ENCODE results near the gene AKAP13. TPM values are rescaled to one million over a fixed set of nuclear protein-coding genes. Genes with fewer than 3 reads are reported as not detected.

AKAP13 gene
- polyA plus RNA-seq, 3 donors: 79.6 to 92.8 (median 87.3) TPM

- DNase-seq (ENCODE audit: low read depth in 3 of 3, low spot score in 2 of 3): no peak
Measured at GRCh38 chr15:85742186-85742821, 361.9 kb downstream of the AKAP13 start.

- no peak for DNase-seq (ENCODE audit: low read depth in 3 of 3, low spot score in 2 of 3)
Measured at GRCh38 chr15:85743392-85744055, 363.1 kb downstream of the AKAP13 start.

GRCh38 chr15:85744579-85744978 is 364.2 kb downstream of the AKAP13 start:
- no peak for DNase-seq (ENCODE audit: low read depth in 3 of 3, low spot score in 2 of 3)

GRCh38 chr15:85745023-85745422 is 364.6 kb downstream of the AKAP13 start:
- no peak for DNase-seq (ENCODE audit: low read depth in 3 of 3, low spot score in 2 of 3)

- no peak for DNase-seq (ENCODE audit: low read depth in 3 of 3, low spot score in 2 of 3)
Measured at GRCh38 chr15:85745525-85746150, 365.2 kb downstream of the AKAP13 start.

- DNase-seq (ENCODE audit: low read depth in 3 of 3, low spot score in 2 of 3): no peak
Measured at GRCh38 chr15:85746641-85747040, 366.2 kb downstream of the AKAP13 start.

GRCh38 chr15:85748176-85748575 is 367.8 kb downstream of the AKAP13 start:
- no peak for DNase-seq (ENCODE audit: low read depth in 3 of 3, low spot score in 2 of 3)

GRCh38 chr15:85748729-85749128 is 368.3 kb downstream of the AKAP13 start:
- no peak for DNase-seq (ENCODE audit: low read depth in 3 of 3, low spot score in 2 of 3)

- no peak for DNase-seq (ENCODE audit: low read depth in 3 of 3, low spot score in 2 of 3)
Measured at GRCh38 chr15:85749261-85750151, 369.1 kb downstream of the AKAP13 start.

- DNase-seq (ENCODE audit: low read depth in 3 of 3, low spot score in 2 of 3): no peak
Measured at GRCh38 chr15:85750319-85751290, 370.2 kb downstream of the AKAP13 start.

- DNase-seq (ENCODE audit: low read depth in 3 of 3, low spot score in 2 of 3): no peak
Measured at GRCh38 chr15:85751291-85752123, 371.1 kb downstream of the AKAP13 start.

GRCh38 chr15:85752124-85752475 is 371.7 kb downstream of the AKAP13 start:
- DNase-seq (ENCODE audit: low read depth in 3 of 3, low spot score in 2 of 3): no peak

- no peak for DNase-seq (ENCODE audit: low read depth in 3 of 3, low spot score in 2 of 3)
Measured at GRCh38 chr15:85752491-85752961, 372.1 kb downstream of the AKAP13 start.

GRCh38 chr15:85753261-85753660 is 372.9 kb downstream of the AKAP13 start:
- no peak for DNase-seq (ENCODE audit: low read depth in 3 of 3, low spot score in 2 of 3)

GRCh38 chr15:85753791-85754452 is 373.5 kb downstream of the AKAP13 start:
- DNase-seq (ENCODE audit: low read depth in 3 of 3, low spot score in 2 of 3): no peak

- DNase-seq (ENCODE audit: low read depth in 3 of 3, low spot score in 2 of 3): no peak
Measured at GRCh38 chr15:85754989-85755388, 374.6 kb downstream of the AKAP13 start.

- DNase-seq (ENCODE audit: low read depth in 3 of 3, low spot score in 2 of 3): no peak
Measured at GRCh38 chr15:85755471-85755870, 375.1 kb downstream of the AKAP13 start.

GRCh38 chr15:85755942-85756341 is 375.5 kb downstream of the AKAP13 start:
- DNase-seq (ENCODE audit: low read depth in 3 of 3, low spot score in 2 of 3): no peak
